ACC112 (cell line): ENCODE results near the gene EPM2A.
"Not testable (repeated sequence)": the region's sequence is repeated elsewhere in the genome, so short reads cannot be mapped to it uniquely, and the experiment has no call there.

Source experiments
- H2AFZ ChIP-seq: fragments of 200-600 bp; sonication (generic); one replicate; pipeline ENCODE4 v1.6.0; 2017; ENCODE audit warnings: antibody characterized with exemption, low read length; ENCODE audit not compliant: unreplicated experiment
- H3K27ac ChIP-seq: fragments of 200-600 bp; sonication (generic); 2 replicates; pipeline ENCODE4 v1.5.1; 2014; ENCODE audit warnings: low read depth, mild to moderate bottlenecking, antibody characterized with exemption, low read length, moderate library complexity
- H3K27me3 ChIP-seq: fragments of 200-600 bp; sonication (generic); 2 replicates; pipeline ENCODE4 v1.6.1; 2014; ENCODE audit warnings: mild to moderate bottlenecking, antibody characterized with exemption, low read length, moderate library complexity, mixed read lengths; ENCODE audit not compliant: insufficient read depth
- H3K36me3 ChIP-seq: fragments of 200-600 bp; sonication (generic); 2 replicates; pipeline ENCODE4 v1.6.1; 2016; ENCODE audit warnings: mild to moderate bottlenecking, antibody characterized with exemption, low read length, moderate library complexity, mixed read lengths; ENCODE audit not compliant: insufficient read depth
- H3K4me1 ChIP-seq: fragments of 200-600 bp; sonication (generic); one replicate; pipeline ENCODE4 v1.6.1; 2016; ENCODE audit warnings: low read length, mixed read lengths; ENCODE audit not compliant: insufficient read depth, unreplicated experiment, control insufficient read depth
- H3K4me3 ChIP-seq: fragments of 200-600 bp; sonication (generic); 2 replicates; pipeline ENCODE4 v1.5.1; 2014; ENCODE audit warnings: mild to moderate bottlenecking, low read depth, low read length
- H3K79me2 ChIP-seq: fragments of 200-600 bp; sonication (generic); one replicate; pipeline ENCODE4 v1.6.0; 2016; ENCODE audit warnings: low read length; ENCODE audit not compliant: control insufficient read depth, unreplicated experiment, insufficient read depth

The EPM2A gene

GRCh38 chr6:145749632-145750031 lies 14.3 kb upstream of the EPM2A start:
- H3K79me2 ChIP-seq: no peaks in the 10 kb centered on the region
- H3K36me3 ChIP-seq: no peaks in the 10 kb centered on the region
- peak overlapping the region; percentile 70 for H3K27ac ChIP-seq
- no peaks in the 10 kb centered on the region for H3K27me3 ChIP-seq
- peak overlapping the region; percentile 65 for H2AFZ ChIP-seq
- H3K4me1 ChIP-seq: peaks cover 24% of the 10 kb centered on the region
- no peak overlapping the region for H3K4me3 ChIP-seq

- no peak overlapping the region for H3K4me3 ChIP-seq
- no peak overlapping the region for H2AFZ ChIP-seq
- H3K79me2 ChIP-seq: no peaks in the 10 kb centered on the region
- H3K27ac ChIP-seq: no peak overlapping the region
- peaks cover 11% of the 10 kb centered on the region for H3K4me1 ChIP-seq
- H3K27me3 ChIP-seq: no peaks in the 10 kb centered on the region
- no peaks in the 10 kb centered on the region for H3K36me3 ChIP-seq
These were observed 10.5 kb upstream of the EPM2A start for GRCh38 chr6:145745861-145746260.

- no peaks in the 10 kb centered on the region for H3K36me3 ChIP-seq
- no peaks in the 10 kb centered on the region for H3K27me3 ChIP-seq
- H3K27ac ChIP-seq: no peak overlapping the region
- no peak overlapping the region for H2AFZ ChIP-seq
- H3K4me3 ChIP-seq: no peak overlapping the region
- no peaks in the 10 kb centered on the region for H3K79me2 ChIP-seq
- H3K4me1 ChIP-seq: peaks cover 6% of the 10 kb centered on the region
These were observed 9.3 kb upstream of the EPM2A start for GRCh38 chr6:145744619-145745018.

GRCh38 chr6:145743332-145743731 lies 8.0 kb upstream of the EPM2A start:
- Histone ChIP-seq H3K4me1 (no peaks in the 10 kb centered on the region), H3K27ac (no peak overlapping the region), H3K79me2 (no peaks in the 10 kb centered on the region), H2AFZ (no peak overlapping the region), H3K4me3 (no peak overlapping the region), H3K27me3 (no peaks in the 10 kb centered on the region), H3K36me3 (no peaks in the 10 kb centered on the region)

DNA sequence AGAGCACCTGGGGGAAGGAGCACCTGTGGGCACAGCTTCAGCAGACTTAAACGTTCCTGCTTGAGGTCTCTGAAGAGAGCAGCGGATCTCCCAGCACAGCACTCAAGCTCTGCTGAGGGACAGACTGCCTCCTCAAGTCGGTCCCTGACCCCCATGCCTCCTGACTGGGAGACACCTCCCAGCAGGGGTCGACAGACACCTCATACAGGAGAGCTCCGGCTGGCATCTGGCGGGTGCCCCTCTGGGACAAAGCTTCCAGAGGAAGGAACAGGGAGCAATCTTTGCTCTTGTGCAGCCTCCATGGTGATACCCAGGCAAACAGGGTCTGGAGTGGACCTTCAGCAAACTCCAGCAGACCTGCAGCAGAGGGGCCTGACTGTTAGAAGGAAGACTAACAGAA lies 7.2 kb upstream of the EPM2A start:
- not testable (repeated sequence) for H3K4me3 ChIP-seq, H3K36me3 ChIP-seq, H3K27ac ChIP-seq, H3K4me1 ChIP-seq, H2AFZ ChIP-seq, H3K27me3 ChIP-seq, H3K79me2 ChIP-seq

DNA sequence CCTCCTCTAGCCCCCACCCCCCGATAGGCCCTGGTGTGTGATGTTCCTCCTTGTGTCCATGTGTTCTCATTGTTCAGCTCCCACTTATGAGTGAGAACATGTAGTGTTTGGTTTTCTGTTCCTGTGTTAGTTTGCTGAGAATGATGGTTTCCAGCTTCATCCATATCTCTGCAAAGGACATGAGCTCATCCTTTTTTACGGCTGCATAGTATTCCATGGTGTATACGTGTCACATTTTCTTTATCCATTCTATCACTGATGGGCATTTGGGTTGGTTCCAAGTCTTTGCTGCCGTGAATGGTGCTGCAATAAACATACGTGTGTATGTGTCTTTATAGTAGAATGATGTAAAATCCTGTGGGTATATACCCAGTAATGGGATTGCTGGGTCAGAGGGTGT lies 4.4 kb upstream of the EPM2A start:
- not testable (repeated sequence) for H2AFZ ChIP-seq, H3K27ac ChIP-seq, H3K27me3 ChIP-seq, H3K4me3 ChIP-seq, H3K79me2 ChIP-seq, H3K36me3 ChIP-seq
- H3K4me1 ChIP-seq: peaks cover 11% of the 10 kb centered on the region

GRCh38 chr6:145738265-145738664 lies 2.9 kb upstream of the EPM2A start:
- Histone ChIP-seq H3K27ac (no peak overlapping the region), H3K27me3 (no peaks in the 10 kb centered on the region), H3K79me2 (no peaks in the 10 kb centered on the region), H2AFZ (no peak overlapping the region), H3K4me1 (peaks cover 19% of the 10 kb centered on the region), H3K36me3 (no peaks in the 10 kb centered on the region), H3K4me3 (no peak overlapping the region)

DNA sequence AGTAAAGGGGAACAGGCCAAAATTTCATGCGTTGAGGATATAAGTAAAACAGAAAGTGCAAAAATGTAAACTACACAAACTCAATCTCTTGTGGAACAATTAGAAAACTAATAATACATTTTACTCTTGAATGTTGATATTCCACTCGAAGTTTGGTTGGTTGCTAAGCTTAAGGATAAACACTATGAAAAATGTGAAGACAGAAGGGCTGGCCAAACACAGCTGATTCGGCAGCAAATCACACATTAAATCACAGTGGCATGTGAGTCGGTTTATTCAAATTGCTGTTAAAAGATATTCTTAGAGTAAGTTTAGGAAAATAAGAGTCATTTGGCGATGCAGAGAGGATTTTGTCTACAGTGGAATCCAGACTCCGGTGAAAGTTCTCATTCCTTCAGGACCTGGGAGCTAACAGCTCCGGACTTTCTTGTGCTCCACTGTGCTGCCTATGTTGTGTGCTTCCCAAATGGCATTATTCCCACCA lies 1.4 kb upstream of the EPM2A start:
- peak overlapping the region; percentile 53 for H2AFZ ChIP-seq
- peaks cover 29% of the 10 kb centered on the region for H3K4me1 ChIP-seq
- no peaks in the 10 kb centered on the region for H3K36me3 ChIP-seq
- H3K27ac ChIP-seq: peak overlapping the region; percentile 94
- peak overlapping the region; percentile 85 for H3K4me3 ChIP-seq
- H3K27me3 ChIP-seq: no peaks in the 10 kb centered on the region
- no peaks in the 10 kb centered on the region for H3K79me2 ChIP-seq

GRCh38 chr6:145734486-145735355 lies 599 bp downstream of the EPM2A start:
- H3K4me1 ChIP-seq: peaks cover 36% of the 10 kb centered on the region
- no peaks in the 10 kb centered on the region for H3K79me2 ChIP-seq
- peak overlapping the region; percentile 94 for H3K27ac ChIP-seq
- H3K36me3 ChIP-seq: no peaks in the 10 kb centered on the region; the same call in 1 of the 2 replicates
- H3K4me3 ChIP-seq: peak overlapping the region; percentile 85
- H2AFZ ChIP-seq: peak overlapping the region; percentile 35
- H3K27me3 ChIP-seq: no peaks in the 10 kb centered on the region

DNA sequence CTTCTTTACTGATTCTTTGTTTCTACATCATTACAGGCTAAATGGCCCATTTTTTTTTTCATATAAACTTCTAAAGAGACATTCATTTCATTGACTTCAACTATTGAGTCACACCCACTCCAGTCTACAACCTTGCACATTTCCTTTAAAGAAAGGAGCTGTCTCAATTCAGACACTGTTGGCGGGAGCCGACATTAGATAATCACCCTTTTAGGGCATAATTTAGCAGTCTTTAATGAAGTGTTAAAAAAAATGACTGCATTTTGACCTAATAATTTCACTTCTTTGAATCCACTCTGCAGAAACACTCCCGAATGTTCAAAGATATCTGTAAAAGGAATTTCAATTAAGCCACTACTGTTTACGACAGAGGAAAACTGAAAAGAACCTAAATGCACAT lies 1.5 kb downstream of the EPM2A start:
- peak overlapping the region; percentile 94 for H3K27ac ChIP-seq
- H3K36me3 ChIP-seq: no peaks in the 10 kb centered on the region; the same call in 1 of the 2 replicates
- peaks cover 36% of the 10 kb centered on the region for H3K4me1 ChIP-seq
- H2AFZ ChIP-seq: no peak overlapping the region
- peak overlapping the region; percentile 85 for H3K4me3 ChIP-seq
- H3K79me2 ChIP-seq: no peaks in the 10 kb centered on the region
- no peaks in the 10 kb centered on the region for H3K27me3 ChIP-seq

DNA sequence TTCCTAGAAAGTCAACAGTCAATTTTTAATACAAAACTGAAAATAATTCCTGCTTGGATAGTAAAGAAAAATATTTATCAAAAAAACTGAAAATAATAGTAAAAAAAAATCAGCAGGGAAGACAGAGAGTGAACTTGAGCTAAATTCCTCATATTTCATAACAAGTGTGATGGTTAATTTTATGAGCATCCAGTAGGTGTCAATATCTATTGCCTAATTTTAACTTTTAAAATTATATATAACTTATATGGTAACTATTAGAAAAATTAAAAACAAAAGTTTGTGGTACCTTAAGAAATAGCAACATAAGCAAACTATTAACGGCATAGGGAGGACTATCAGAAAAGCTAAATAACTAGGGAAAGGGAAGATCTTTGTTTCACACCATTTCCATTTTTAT lies 2.1 kb downstream of the EPM2A start:
- Histone ChIP-seq H3K36me3 (no peaks in the 10 kb centered on the region; the same call in 1 of the 2 replicates), H3K4me3 (no peak overlapping the region), H3K4me1 (peaks cover 36% of the 10 kb centered on the region), H3K27ac (no peak overlapping the region), H3K79me2 (no peaks in the 10 kb centered on the region), H2AFZ (no peak overlapping the region), H3K27me3 (no peaks in the 10 kb centered on the region)
